Stimulated activated CD4-positive, alpha-beta T cell treated with anti-CD3 and anti-CD28 coated beads, Interleukin-15, amount 100 ng/mL, for 24 hours (primary cell): ENCODE data around the gene SLC15A2.

Experiments
- DNase-seq: peaks from one replicate; pipeline ENCODE4 v3.0.0-alpha.2; 2020

SLC15A2 gene

GRCh38 chr3:121988146-121988545, 93.9 kb downstream of the SLC15A2 start:
- no peak for DNase-seq

GRCh38 chr3:121989943-121990342, 95.7 kb downstream of the SLC15A2 start:
- DNase-seq: no peak

- no peak for DNase-seq
These were observed 98.7 kb downstream of the SLC15A2 start for GRCh38 chr3:121992601-121993560.
